SK-N-SH (cell line): ENCODE measurements around the gene LEO1. TPM values are rescaled to one million over a fixed set of nuclear protein-coding genes. Genes with fewer than 3 reads are reported as not detected.
A peak's percentile ranks its signal among the peaks of the same experiment; 100 is the strongest.

ENCODE experiments used
- CTCF ChIA-PET: fragments of 300-600, 350-600 bp; formaldehyde crosslinking; extraction: SDS; loops from one replicate; lab custom pipeline; 2021; lab: Yijun Ruan, JAX
- POLR2A ChIA-PET: fragments of 350-600 bp; sonication (Branson Sonifier 250); formaldehyde crosslinking; extraction: SDS; loops from one replicate; lab custom pipeline; 2020; ENCODE audit warnings: antibody characterized with exemption, inconsistent platforms; lab: Yijun Ruan, JAX
- DNase-seq: peaks from one replicate; pipeline ENCODE4 v3.0.0; 2012
- H2AFZ ChIP-seq: fragments of 200-600 bp; sonication (generic); 2 replicates; pipeline ENCODE4 v1.8.1; 2016; ENCODE audit warnings: antibody characterized with exemption, mild to moderate bottlenecking, low read depth
- H3F3A ChIP-seq: fragments of 200-600 bp; sonication (generic); replicated peaks from 2 replicates; pipeline ENCODE3; 2016; ENCODE audit warnings: antibody characterized with exemption, mild to moderate bottlenecking; ENCODE audit not compliant: insufficient read depth
- H3K27ac ChIP-seq, 2 experiments: fragments of 200-500 bp in 1 of 2; fragments of 200-600 bp in 1 of 2; sonication (Bioruptor generic) in 1 of 2; sonication (generic), shearing (Covaris generic) in 1 of 2; 2 replicates each; pipeline versions ENCODE4 v1.5.1 to v1.6.1; 2014 to 2016; ENCODE audit warnings: low read depth in 2 of 2, inconsistent platforms in 1 of 2, low read length in 1 of 2, mild to moderate bottlenecking in 1 of 2, mixed read lengths in 1 of 2
- H3K27me3 ChIP-seq: fragments of 200-600 bp; sonication (generic), shearing (Covaris generic); 2 replicates; pipeline ENCODE4 v1.6.1; 2016; ENCODE audit warnings: mixed run types; ENCODE audit not compliant: insufficient read depth
- H3K36me3 ChIP-seq, 2 experiments: fragments of 200-500 bp in 1 of 2; fragments of 200-600 bp in 1 of 2; sonication (Bioruptor generic) in 1 of 2; sonication (generic) in 1 of 2; replicated peaks in 1 of 2; 2 replicates each; pipeline versions ENCODE3 to v1.5.1; 2014 to 2016; ENCODE audit warnings: low read length in 1 of 2, mild to moderate bottlenecking in 1 of 2; ENCODE audit not compliant: insufficient read depth in 2 of 2, control insufficient read depth in 1 of 2
- H3K4me1 ChIP-seq, 2 experiments: fragments of 200-500 bp in 1 of 2; fragments of 200-600 bp in 1 of 2; sonication (Bioruptor generic) in 1 of 2; sonication (generic), shearing (Covaris generic) in 1 of 2; 2 replicates each; pipeline versions ENCODE4 v1.5.1 to v1.6.1; 2014 to 2016; ENCODE audit warnings: low read depth in 1 of 2, low read length in 1 of 2, mixed run types in 1 of 2; ENCODE audit not compliant: insufficient read depth in 2 of 2, control insufficient read depth in 1 of 2
- H3K4me2 ChIP-seq: fragments of 200-600 bp; sonication (generic), shearing (Covaris generic); 2 replicates; pipeline ENCODE4 v1.6.1; 2017; ENCODE audit warnings: mixed run types
- H3K4me3 ChIP-seq, 2 experiments: fragments of 200-500 bp in 1 of 2; fragments of 200-600 bp in 1 of 2; sonication (Bioruptor generic) in 1 of 2; sonication (generic), shearing (Covaris generic) in 1 of 2; 2 replicates each; pipeline versions ENCODE4 v1.5.1 to v1.8.1; 2014 to 2016; ENCODE audit warnings: low read depth in 2 of 2, inconsistent platforms in 1 of 2, low read length in 1 of 2, mild to moderate bottlenecking in 1 of 2, mixed read lengths in 1 of 2, moderate library complexity in 1 of 2
- H3K79me2 ChIP-seq: fragments of 200-600 bp; sonication (generic); 2 replicates; pipeline ENCODE4 v1.8.1; 2017; ENCODE audit warnings: mild to moderate bottlenecking; ENCODE audit not compliant: insufficient read depth
- H3K9ac ChIP-seq: fragments of 200-600 bp; sonication (generic); 2 replicates; pipeline ENCODE4 v1.6.1; 2017; ENCODE audit warnings: mixed run types
- H3K9me2 ChIP-seq: fragments of 200-600 bp; sonication (generic); 2 replicates; pipeline ENCODE4 v1.6.1; 2017; ENCODE audit warnings: mixed run types
- H3K9me3 ChIP-seq: fragments of 200-600 bp; sonication (generic); 2 replicates; pipeline ENCODE4 v1.6.1; 2017; ENCODE audit warnings: mixed run types, mild to moderate bottlenecking, moderate library complexity
- H4K20me1 ChIP-seq: fragments of 200-600 bp; sonication (generic); 2 replicates; pipeline ENCODE4 v1.6.1; 2017; ENCODE audit warnings: mild to moderate bottlenecking, mixed run types; ENCODE audit not compliant: insufficient read depth
- EZH2phosphoT487 ChIP-seq: fragments of 200-600 bp; sonication (generic); IDR thresholded peaks from 2 replicates; pipeline ENCODE4 v1.6.1; 2017; ENCODE audit warnings: low read depth, mixed run types, mild to moderate bottlenecking, antibody characterized with exemption, moderate library complexity, borderline replicate concordance
- FOXJ3 ChIP-seq: sonication (generic); formaldehyde crosslinking; IDR thresholded peaks from 2 replicates; pipeline ENCODE4 v1.5.1; 2020; ENCODE audit warnings: mild to moderate bottlenecking, missing genetic modification reagents
- FOXM1 ChIP-seq: IDR thresholded peaks from 2 replicates; pipeline ENCODE4 v1.4.0; 2012; ENCODE audit warnings: low read depth, mild to moderate bottlenecking
- GATA2 ChIP-seq: sonication (generic); formaldehyde crosslinking; IDR thresholded peaks from 2 replicates; pipeline ENCODE4 v1.5.0; 2020; ENCODE audit warnings: mild to moderate bottlenecking, missing genetic modification reagents
- JUND ChIP-seq: IDR thresholded peaks from 2 replicates; pipeline ENCODE4 v1.4.0; 2012
- NFIC ChIP-seq: IDR thresholded peaks from 2 replicates; pipeline ENCODE4 v1.4.0; 2012; ENCODE audit warnings: borderline replicate concordance
- POLR2AphosphoS5 ChIP-seq: IDR thresholded peaks from 2 replicates; pipeline ENCODE4 v1.6.1; 2012; ENCODE audit warnings: low read depth, low read length
- RAD21 ChIP-seq: IDR thresholded peaks from 2 replicates; pipeline ENCODE4 v1.6.1; 2012; ENCODE audit warnings: mild to moderate bottlenecking, low read length
- RXRA ChIP-seq: IDR thresholded peaks from 2 replicates; pipeline ENCODE4 v1.4.0; 2012; ENCODE audit warnings: low read depth, mild to moderate bottlenecking, borderline replicate concordance
- SIN3A ChIP-seq: IDR thresholded peaks from 2 replicates; pipeline ENCODE4 v1.6.1; 2012; ENCODE audit warnings: low read depth, mild to moderate bottlenecking, low read length, moderate library complexity, borderline replicate concordance
- SMC3 ChIP-seq: IDR thresholded peaks from 2 replicates; pipeline ENCODE4 v1.6.1; 2012; ENCODE audit warnings: low read depth, low read length, improper control_type of control experiment
- TCF12 ChIP-seq: IDR thresholded peaks from 2 replicates; pipeline ENCODE4 v1.4.0; 2012
- YY1 ChIP-seq: IDR thresholded peaks from 2 replicates; pipeline ENCODE4 v1.4.0; 2012; ENCODE audit warnings: low read depth, mild to moderate bottlenecking
- whole genome bisulfite sequencing: methylation state at CpG from one replicate; pipeline ENCODE4 v1.1.6; 2017; ENCODE audit warnings: low lambda C conversion rate; 5-methylcytosine and 5-hydroxymethylcytosine counted together
- polyA plus RNA-seq, 3 experiments: library from polyadenylated mRNA; depleted of rRNA; stranded (reverse); fragments of >200 nt; gene quantifications; 2 replicates each; pipeline ENCODE4 v1.2.3, GENCODE V29; 2012
- TF ChIP-seq, protein P1 (sequence below): IDR thresholded peaks from 2 replicates; pipeline ENCODE4 v1.4.0; 2012; ENCODE audit warnings: low read depth, borderline replicate concordance
- TF ChIP-seq, protein P2 (sequence below): fragments of 150-350 bp; IDR thresholded peaks from 2 replicates; pipeline ENCODE4 v1.6.1; 2017; ENCODE audit warnings: antibody characterized with exemption, low read length, low read depth, borderline replicate concordance
- TF ChIP-seq, protein P3 (sequence below): fragments of 150-350 bp; IDR thresholded peaks from 2 replicates; pipeline ENCODE4 v1.6.1; 2016; ENCODE audit warnings: mild to moderate bottlenecking, low read depth, low read length
- TF ChIP-seq, protein P4 (sequence below): IDR thresholded peaks from 2 replicates; pipeline ENCODE4; 2012
- TF ChIP-seq, protein P5 (sequence below): fragments of 200-600 bp; sonication (generic); IDR thresholded peaks from 2 replicates; pipeline ENCODE4 v1.6.1; 2017; ENCODE audit warnings: antibody characterized with exemption, mild to moderate bottlenecking, moderate library complexity

LEO1 gene
- polyA plus RNA-seq, 1 of the 3 experiments (the other 2 are of a cell fraction) = 6.7 TPM

DNA sequence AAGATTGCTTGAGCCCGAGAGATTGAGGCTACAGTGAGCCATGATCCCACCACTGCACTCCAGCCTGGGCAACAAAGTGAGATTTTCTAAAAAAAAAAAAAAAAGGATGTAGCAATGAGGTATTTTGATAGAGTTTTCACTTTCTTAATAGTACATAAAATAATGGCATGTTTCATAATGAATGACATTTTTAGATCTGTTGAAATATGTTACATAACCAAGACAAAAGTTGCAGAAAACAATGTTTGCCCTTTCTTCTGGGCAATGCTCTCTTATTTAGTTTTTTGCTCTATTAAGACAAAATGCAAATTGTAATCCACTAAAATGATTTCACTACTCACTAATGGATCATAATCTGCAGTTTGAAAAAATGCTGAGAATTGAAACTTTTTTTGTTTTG, 43.0 kb upstream of the LEO1 start:
- TF ChIP-seq, protein P1, sequence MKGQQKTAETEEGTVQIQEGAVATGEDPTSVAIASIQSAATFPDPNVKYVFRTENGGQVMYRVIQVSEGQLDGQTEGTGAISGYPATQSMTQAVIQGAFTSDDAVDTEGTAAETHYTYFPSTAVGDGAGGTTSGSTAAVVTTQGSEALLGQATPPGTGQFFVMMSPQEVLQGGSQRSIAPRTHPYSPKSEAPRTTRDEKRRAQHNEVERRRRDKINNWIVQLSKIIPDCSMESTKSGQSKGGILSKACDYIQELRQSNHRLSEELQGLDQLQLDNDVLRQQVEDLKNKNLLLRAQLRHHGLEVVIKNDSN = no peak
- no peak for TF ChIP-seq GATA2 (CRISPR knock-in tag)
- peaks cover 9% of the 10 kb centered on the region for H3F3A ChIP-seq
- no peaks in the 10 kb centered on the region for H4K20me1 ChIP-seq
- H2AFZ ChIP-seq = no peak overlapping the region
- no peaks in the 10 kb centered on the region for H3K36me3 ChIP-seq
- no peak for DNase-seq
- no peaks in the 10 kb centered on the region for H3K9me2 ChIP-seq
- no peaks in the 10 kb centered on the region for H3K27me3 ChIP-seq
- 100% methylated on average over 1 of the region's 1 CpG for WGBS
- POLR2A ChIA-PET = no interaction called here
- no peak overlapping the region for H3K4me3 ChIP-seq
- H3K4me2 ChIP-seq = no peak overlapping the region
- no peaks in the 10 kb centered on the region for H3K9me3 ChIP-seq
- H3K27ac ChIP-seq = no peak overlapping the region
- CTCF ChIA-PET = no interaction called here
- no peak overlapping the region for H3K9ac ChIP-seq
- H3K79me2 ChIP-seq = no peaks in the 10 kb centered on the region; the same call in 1 of the 2 replicates
- H3K4me1 ChIP-seq = peaks cover 0 to 4% of the 10 kb centered on the region in 2 experiments; a peak in 2 of 4 replicates

DNA sequence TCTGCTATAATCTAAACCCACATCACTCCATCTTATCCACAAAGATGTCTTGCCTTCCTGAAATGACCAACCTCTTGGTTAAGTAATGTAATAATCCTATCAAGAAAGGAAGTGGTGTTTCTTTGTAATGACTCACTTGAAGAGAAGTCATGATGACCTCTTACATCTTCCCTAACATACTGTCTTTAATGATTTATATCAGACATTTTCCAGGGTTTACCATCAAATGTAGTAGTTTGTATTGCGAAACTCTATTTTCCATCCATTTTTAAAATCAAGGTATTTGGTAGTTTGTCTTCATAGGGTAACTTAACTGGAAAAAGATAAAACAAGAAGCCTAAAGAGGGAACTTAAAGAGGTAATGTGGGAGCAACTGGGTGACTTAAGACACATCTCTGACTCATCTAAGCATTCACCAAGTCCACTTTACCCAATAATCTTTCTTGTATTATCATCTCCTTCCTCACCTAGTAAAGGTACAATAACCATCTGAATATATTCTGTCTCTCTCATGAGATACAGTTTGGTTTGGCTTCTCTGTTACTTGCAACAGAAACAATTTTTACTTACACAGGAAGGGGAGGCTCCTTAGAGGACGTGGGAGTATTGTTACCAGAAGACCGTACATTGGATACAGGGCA, 41.7 kb upstream of the LEO1 start:
- no peaks in the 10 kb centered on the region for H3K36me3 ChIP-seq
- H3K9ac ChIP-seq = no peak overlapping the region
- H3K9me3 ChIP-seq = no peaks in the 10 kb centered on the region
- no peaks in the 10 kb centered on the region for H3K27me3 ChIP-seq
- no peak overlapping the region for H3K4me2 ChIP-seq
- H4K20me1 ChIP-seq = no peaks in the 10 kb centered on the region
- no peaks in the 10 kb centered on the region for H3K9me2 ChIP-seq
- no peak overlapping the region for H3K4me3 ChIP-seq
- H3K27ac ChIP-seq = peak overlapping the region in 1 of 2 experiments; percentile 69; a peak in 2 of 4 replicates
- CTCF ChIA-PET = interaction anchor here (0.8 kb wide), 1 partner anchor 158 kb away, joined by 3 read pairs; no protein-coding TSS in a partner anchor
- WGBS = 85% methylated on average over 3 of the region's 3 CpGs
- H2AFZ ChIP-seq = no peak overlapping the region
- DNase-seq = no peak
- no peaks in the 10 kb centered on the region for H3K79me2 ChIP-seq
- no peaks in the 10 kb centered on the region; a peak in 1 of 4 replicates for H3K4me1 ChIP-seq
- POLR2A ChIA-PET = no interaction called here
- H3F3A ChIP-seq = peaks cover 9% of the 10 kb centered on the region
- no peak for TF ChIP-seq FOXM1
- TF ChIP-seq, protein P2, sequence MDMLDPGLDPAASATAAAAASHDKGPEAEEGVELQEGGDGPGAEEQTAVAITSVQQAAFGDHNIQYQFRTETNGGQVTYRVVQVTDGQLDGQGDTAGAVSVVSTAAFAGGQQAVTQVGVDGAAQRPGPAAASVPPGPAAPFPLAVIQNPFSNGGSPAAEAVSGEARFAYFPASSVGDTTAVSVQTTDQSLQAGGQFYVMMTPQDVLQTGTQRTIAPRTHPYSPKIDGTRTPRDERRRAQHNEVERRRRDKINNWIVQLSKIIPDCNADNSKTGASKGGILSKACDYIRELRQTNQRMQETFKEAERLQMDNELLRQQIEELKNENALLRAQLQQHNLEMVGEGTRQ = no peak
- no peak for TF ChIP-seq RXRA
- no peak for TF ChIP-seq SIN3A
- TF ChIP-seq, protein P3, sequence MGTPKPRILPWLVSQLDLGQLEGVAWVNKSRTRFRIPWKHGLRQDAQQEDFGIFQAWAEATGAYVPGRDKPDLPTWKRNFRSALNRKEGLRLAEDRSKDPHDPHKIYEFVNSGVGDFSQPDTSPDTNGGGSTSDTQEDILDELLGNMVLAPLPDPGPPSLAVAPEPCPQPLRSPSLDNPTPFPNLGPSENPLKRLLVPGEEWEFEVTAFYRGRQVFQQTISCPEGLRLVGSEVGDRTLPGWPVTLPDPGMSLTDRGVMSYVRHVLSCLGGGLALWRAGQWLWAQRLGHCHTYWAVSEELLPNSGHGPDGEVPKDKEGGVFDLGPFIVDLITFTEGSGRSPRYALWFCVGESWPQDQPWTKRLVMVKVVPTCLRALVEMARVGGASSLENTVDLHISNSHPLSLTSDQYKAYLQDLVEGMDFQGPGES = no peak
- TF ChIP-seq JUND = peak; percentile 53
- TF ChIP-seq, protein P4, sequence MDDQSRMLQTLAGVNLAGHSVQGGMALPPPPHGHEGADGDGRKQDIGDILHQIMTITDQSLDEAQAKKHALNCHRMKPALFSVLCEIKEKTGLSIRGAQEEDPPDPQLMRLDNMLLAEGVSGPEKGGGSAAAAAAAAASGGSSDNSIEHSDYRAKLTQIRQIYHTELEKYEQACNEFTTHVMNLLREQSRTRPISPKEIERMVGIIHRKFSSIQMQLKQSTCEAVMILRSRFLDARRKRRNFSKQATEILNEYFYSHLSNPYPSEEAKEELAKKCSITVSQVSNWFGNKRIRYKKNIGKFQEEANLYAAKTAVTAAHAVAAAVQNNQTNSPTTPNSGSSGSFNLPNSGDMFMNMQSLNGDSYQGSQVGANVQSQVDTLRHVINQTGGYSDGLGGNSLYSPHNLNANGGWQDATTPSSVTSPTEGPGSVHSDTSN = peak; percentile 61
- no peak for TF ChIP-seq RAD21
- TF ChIP-seq EZH2phosphoT487 = no peak
- no peak for TF ChIP-seq NFIC
- TF ChIP-seq, protein P1 = no peak
- no peak for TF ChIP-seq SMC3
- TF ChIP-seq YY1 = no peak
- no peak for TF ChIP-seq FOXJ3 (CRISPR knock-in tag)
- TF ChIP-seq POLR2AphosphoS5 = no peak
- TF ChIP-seq, protein P5, sequence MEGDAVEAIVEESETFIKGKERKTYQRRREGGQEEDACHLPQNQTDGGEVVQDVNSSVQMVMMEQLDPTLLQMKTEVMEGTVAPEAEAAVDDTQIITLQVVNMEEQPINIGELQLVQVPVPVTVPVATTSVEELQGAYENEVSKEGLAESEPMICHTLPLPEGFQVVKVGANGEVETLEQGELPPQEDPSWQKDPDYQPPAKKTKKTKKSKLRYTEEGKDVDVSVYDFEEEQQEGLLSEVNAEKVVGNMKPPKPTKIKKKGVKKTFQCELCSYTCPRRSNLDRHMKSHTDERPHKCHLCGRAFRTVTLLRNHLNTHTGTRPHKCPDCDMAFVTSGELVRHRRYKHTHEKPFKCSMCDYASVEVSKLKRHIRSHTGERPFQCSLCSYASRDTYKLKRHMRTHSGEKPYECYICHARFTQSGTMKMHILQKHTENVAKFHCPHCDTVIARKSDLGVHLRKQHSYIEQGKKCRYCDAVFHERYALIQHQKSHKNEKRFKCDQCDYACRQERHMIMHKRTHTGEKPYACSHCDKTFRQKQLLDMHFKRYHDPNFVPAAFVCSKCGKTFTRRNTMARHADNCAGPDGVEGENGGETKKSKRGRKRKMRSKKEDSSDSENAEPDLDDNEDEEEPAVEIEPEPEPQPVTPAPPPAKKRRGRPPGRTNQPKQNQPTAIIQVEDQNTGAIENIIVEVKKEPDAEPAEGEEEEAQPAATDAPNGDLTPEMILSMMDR = no peak
- peak; percentile 41; the same call in 1 of the 2 replicates for TF ChIP-seq TCF12
